Liver (tissue), 9 donors: ENCODE measurements around the gene TJP3. TPM values are rescaled to one million over a fixed set of nuclear protein-coding genes. Genes with fewer than 3 reads are reported as not detected.

Source experiments
- DNase-seq: peaks from one replicate; pipeline ENCODE4 v3.0.0-alpha.2; 2017; ENCODE audit warnings: low spot score
- H3K27ac ChIP-seq, 2 donors: one replicate each; pipeline ENCODE4 v1.7.0; 2013; ENCODE audit warnings: inconsistent platforms in 2 of 2, low read length in 2 of 2, control low read depth in 1 of 2, low read depth in 1 of 2, mild to moderate bottlenecking in 1 of 2
- H3K27me3 ChIP-seq, 4 donors: one replicate each; pipeline versions ENCODE4 v1.6.1 to v1.7.0; 2013; ENCODE audit warnings: low read length in 3 of 4, inconsistent platforms in 1 of 4, mild to moderate bottlenecking in 1 of 4, moderate library complexity in 1 of 4; ENCODE audit not compliant: control insufficient read depth in 4 of 4, insufficient read depth in 4 of 4
- H3K36me3 ChIP-seq, 4 donors: one replicate each; pipeline versions ENCODE4 v1.6.1 to v1.7.0; 2013; ENCODE audit warnings: low read length in 3 of 4, mild to moderate bottlenecking in 3 of 4, low read depth in 1 of 4, moderate library complexity in 1 of 4; ENCODE audit not compliant: control insufficient read depth in 4 of 4, insufficient read depth in 3 of 4
- H3K4me1 ChIP-seq, 4 donors: one replicate each; pipeline versions ENCODE4 v1.6.1 to v1.7.0; 2013; ENCODE audit warnings: low read length in 3 of 4, mild to moderate bottlenecking in 3 of 4, moderate library complexity in 1 of 4; ENCODE audit not compliant: control insufficient read depth in 4 of 4, insufficient read depth in 4 of 4
- H3K4me3 ChIP-seq, 3 donors: one replicate each; pipeline versions ENCODE4 v1.6.1 to v1.7.0; 2013; ENCODE audit warnings: low read length in 3 of 3, control low read depth in 1 of 3, low read depth in 1 of 3, mild to moderate bottlenecking in 1 of 3
- H3K9ac ChIP-seq, 2 donors: one replicate each; pipeline ENCODE4 v1.7.0; 2013; ENCODE audit warnings: low read length in 2 of 2, mild to moderate bottlenecking in 2 of 2, moderate library complexity in 2 of 2, control low read depth in 1 of 2, low read depth in 1 of 2
- H3K9me3 ChIP-seq, 4 donors: one replicate each; pipeline versions ENCODE4 v1.6.1 to v1.7.0; 2013; ENCODE audit warnings: low read length in 3 of 4; ENCODE audit not compliant: control insufficient read depth in 4 of 4
- ATF3 ChIP-seq: IDR thresholded peaks from 2 replicates; pipeline ENCODE4 v1.6.1; 2016; ENCODE audit warnings: antibody characterized with exemption
- CTCF ChIP-seq: fragments of 150-350 bp; IDR thresholded peaks from 2 replicates; pipeline ENCODE4 v1.5.1; 2017; ENCODE audit warnings: improper control_type of control experiment, low read depth, low read length; ENCODE audit not compliant: missing input control
- EGR1 ChIP-seq, 2 donors: IDR thresholded peaks; 2 replicates each; pipeline ENCODE4 v1.6.1; 2016 to 2018; ENCODE audit warnings: antibody characterized with exemption in 2 of 2, low read depth in 2 of 2
- FOXA1 ChIP-seq: IDR thresholded peaks from 2 replicates; pipeline ENCODE4 v1.6.1; 2016; ENCODE audit warnings: antibody characterized with exemption
- FOXA2 ChIP-seq: IDR thresholded peaks from 2 replicates; pipeline ENCODE4 v1.6.1; 2016; ENCODE audit warnings: antibody characterized with exemption
- GABPA ChIP-seq, 2 donors: IDR thresholded peaks in 1 of 2; conservative IDR thresholded peaks in 1 of 2; 2 replicates each; pipeline ENCODE4 v1.6.1; 2016; ENCODE audit warnings: antibody characterized with exemption in 2 of 2, mild to moderate bottlenecking in 1 of 2, moderate library complexity in 1 of 2
- HNF4A ChIP-seq, 2 donors: conservative IDR thresholded peaks; 2 replicates each; pipeline ENCODE4 v1.6.1; 2016; ENCODE audit warnings: antibody characterized with exemption in 2 of 2, mild to moderate bottlenecking in 2 of 2
- HNF4G ChIP-seq: IDR thresholded peaks from 2 replicates; pipeline ENCODE4 v1.6.1; 2016; ENCODE audit warnings: antibody characterized with exemption
- JUND ChIP-seq, 2 donors: IDR thresholded peaks; 2 replicates each; pipeline ENCODE4 v1.6.1; 2016; ENCODE audit warnings: antibody characterized with exemption in 2 of 2
- MAX ChIP-seq: IDR thresholded peaks from 2 replicates; pipeline ENCODE4 v1.6.1; 2016; ENCODE audit warnings: antibody characterized with exemption
- NR2F2 ChIP-seq: IDR thresholded peaks from 2 replicates; pipeline ENCODE4 v1.6.1; 2016; ENCODE audit warnings: antibody characterized with exemption
- RAD21 ChIP-seq, 2 donors: IDR thresholded peaks; 2 replicates each; pipeline ENCODE4 v1.6.1; 2016; ENCODE audit warnings: antibody characterized with exemption in 2 of 2, mild to moderate bottlenecking in 2 of 2
- REST ChIP-seq: IDR thresholded peaks from 2 replicates; pipeline ENCODE4 v1.6.1; 2016; ENCODE audit warnings: antibody characterized with exemption, mild to moderate bottlenecking
- RXRA ChIP-seq, 2 donors: IDR thresholded peaks; 2 replicates each; pipeline ENCODE4 v1.6.1; 2017 to 2018; ENCODE audit warnings: antibody characterized with exemption in 2 of 2, mild to moderate bottlenecking in 1 of 2
- SP1 ChIP-seq: IDR thresholded peaks from 2 replicates; pipeline ENCODE4 v1.6.1; 2018; ENCODE audit warnings: antibody characterized with exemption, mild to moderate bottlenecking
- TAF1 ChIP-seq: conservative IDR thresholded peaks from 2 replicates; pipeline ENCODE4 v1.6.1; 2016; ENCODE audit warnings: antibody characterized with exemption, mild to moderate bottlenecking
- YY1 ChIP-seq: IDR thresholded peaks from 2 replicates; pipeline ENCODE4 v1.6.1; 2016; ENCODE audit warnings: antibody characterized with exemption, mild to moderate bottlenecking
- ZBTB33 ChIP-seq: IDR thresholded peaks from 2 replicates; pipeline ENCODE4 v1.6.1; 2016; ENCODE audit warnings: antibody characterized with exemption
- WGBS: extraction: QIAGEN DNeasy Blood & Tissue Kit; methylation state at CpG from one replicate; pipeline ENCODE4 v1.1.7; 2013; 5-methylcytosine and 5-hydroxymethylcytosine counted together
- polyA plus RNA-seq, 2 donors: library from polyadenylated mRNA; stranded (reverse) in 1 of 2; unstranded in 1 of 2; fragments of 200-250 nt in 1 of 2; fragments of >200 nt in 1 of 2; fragmentation: Nextera tagmentation in 1 of 2; extraction: Ambion mirVana in 1 of 2; gene quantifications; one replicate each; pipeline versions ENCODE4 v1.2.1 to v1.2.3, GENCODE V29; 2013 to 2015
- total RNA-seq, 2 donors: library from RNA; depleted of rRNA; stranded (reverse); fragments of >200 nt; gene quantifications; one replicate each; pipeline ENCODE4 v1.2.3, GENCODE V29; 2014
- donor health status: healthy.
- donor health status: healthy.
- donor health status: healthy.
- donor health status: healthy.
- donor health status: healthy.

TJP3 gene
- total and polyA plus RNA-seq, 4 donors, result 6.0 to 9.8 (median 6.7) TPM

- 64% methylated on average over 6 of the region's 6 CpGs for WGBS
- H3K36me3 ChIP-seq, result no peaks in the 10 kb centered on the region
- H3K27ac ChIP-seq, result no peak overlapping the region
- DNase-seq, result no peak
- TF ChIP-seq FOXA2 (no peak), RAD21 (IDR thresholded peaks at IDR 0.05) (no peak), GABPA (IDR thresholded peaks at IDR 0.05 in 1 of 2, conservative IDR thresholded peaks at IDR 0.05 in 1 of 2) (no peak), HNF4A (conservative IDR thresholded peaks at IDR 0.05) (no peak), TAF1 (no peak)
- peaks cover 0 to 4% (median 0%) of the 10 kb centered on the region in 4 donors for H3K27me3 ChIP-seq
- peaks cover 0 to 7% (median 1%) of the 10 kb centered on the region in 4 donors for H3K4me1 ChIP-seq
- H3K4me3 ChIP-seq, result no peak overlapping the region
- peaks cover 0 to 2% (median 0%) of the 10 kb centered on the region in 4 donors for H3K9me3 ChIP-seq
- no peak overlapping the region for H3K9ac ChIP-seq
Measured at GRCh38 chr19:3790209-3790734, 82.1 kb downstream of the TJP3 start.

GRCh38 chr19:3790941-3791340 is 82.8 kb downstream of the TJP3 start:
- WGBS, result 81% methylated on average over 7 of the region's 7 CpGs

GRCh38 chr19:3792114-3792513 is 83.9 kb downstream of the TJP3 start:
- Histone ChIP-seq H3K27me3 (no peaks in the 10 kb centered on the region), H3K4me1 (no peaks in the 10 kb centered on the region), H3K36me3 (no peaks in the 10 kb centered on the region), H3K9ac (no peak overlapping the region), H3K9me3 (peaks cover 0 to 5% (median 3%) of the 10 kb centered on the region in 4 donors), H3K27ac (no peak overlapping the region), H3K4me3 (no peak overlapping the region)
- no peak for TF ChIP-seq ZBTB33
- TF ChIP-seq NR2F2, result no peak
- no peak for TF ChIP-seq HNF4A (conservative IDR thresholded peaks at IDR 0.05)
- TF ChIP-seq RAD21 (IDR thresholded peaks at IDR 0.05), result no peak
- no peak for TF ChIP-seq HNF4G
- TF ChIP-seq REST, result no peak
- no peak for TF ChIP-seq SP1
- TF ChIP-seq RXRA (IDR thresholded peaks at IDR 0.05), result no peak
- TF ChIP-seq TAF1, result no peak
- TF ChIP-seq JUND (IDR thresholded peaks at IDR 0.05), result no peak
- no peak for TF ChIP-seq FOXA2
- TF ChIP-seq EGR1 (IDR thresholded peaks at IDR 0.05; ENCODE audit: low read depth in 2 of 2), result no peak
- TF ChIP-seq YY1, result no peak
- no peak for TF ChIP-seq FOXA1
- no peak for TF ChIP-seq MAX
- no peak for TF ChIP-seq GABPA (IDR thresholded peaks at IDR 0.05 in 1 of 2, conservative IDR thresholded peaks at IDR 0.05 in 1 of 2)
- no peak for TF ChIP-seq CTCF
- no peak for TF ChIP-seq ATF3
- 71% methylated on average over 3 of the region's 3 CpGs for WGBS
- DNase-seq, result no peak

More at GRCh38 chr19:3790941-3791340, 82.8 kb downstream of the TJP3 start:
- Histone ChIP-seq H3K4me1 (no peaks in the 10 kb centered on the region), H3K36me3 (no peaks in the 10 kb centered on the region), H3K27ac (no peak overlapping the region), H3K27me3 (no peaks in the 10 kb centered on the region), H3K4me3 (no peak overlapping the region), H3K9ac (no peak overlapping the region), H3K9me3 (peaks cover 0 to 2% (median 0%) of the 10 kb centered on the region in 4 donors)
- no peak for DNase-seq
- TF ChIP-seq HNF4A (conservative IDR thresholded peaks at IDR 0.05) (no peak), YY1 (no peak), GABPA (IDR thresholded peaks at IDR 0.05 in 1 of 2, conservative IDR thresholded peaks at IDR 0.05 in 1 of 2) (no peak), ATF3 (no peak), TAF1 (no peak)
